DMS79 (cell line): ENCODE data around the gene DOCK10.
"Not testable (repeated sequence)": the region's sequence is repeated elsewhere in the genome, so short reads cannot be mapped to it uniquely, and the experiment has no call there.

ENCODE experiments used
- DNase-seq: peaks from one replicate; lab custom pipeline; 2025; lab: John Stamatoyannopoulos, UW

The DOCK10 gene

DNA sequence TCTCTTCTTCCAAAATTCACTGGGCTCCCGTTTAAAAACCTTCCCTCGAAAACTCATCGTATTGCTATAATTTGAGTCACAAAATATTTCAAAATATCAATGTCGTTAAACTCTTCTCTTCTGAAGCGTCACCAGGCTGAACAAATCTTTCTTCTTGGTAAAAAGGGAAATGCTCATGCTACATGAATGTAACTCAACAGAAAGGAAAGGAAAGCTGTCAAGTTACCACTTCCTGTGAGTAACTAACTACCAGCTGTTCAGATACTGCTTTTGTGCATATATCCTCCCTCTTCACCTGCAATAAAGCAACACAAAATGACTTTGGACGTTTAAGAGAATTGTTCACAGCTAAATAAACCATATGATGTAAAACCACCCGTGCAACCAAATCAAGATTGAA, 95.4 kb downstream of the DOCK10 start:
- DNase-seq: no peak

- DNase-seq: no peak
Measured at GRCh38 chr2:224944707-224945547, 97.3 kb downstream of the DOCK10 start.

- DNase-seq: not testable (repeated sequence)
Measured at GRCh38 chr2:224943601-224944041, 98.6 kb downstream of the DOCK10 start.

- no peak for DNase-seq
Measured at GRCh38 chr2:224941960-224942359, 100.3 kb downstream of the DOCK10 start.

GRCh38 chr2:224940618-224941017, 101.7 kb downstream of the DOCK10 start:
- no peak for DNase-seq

DNA sequence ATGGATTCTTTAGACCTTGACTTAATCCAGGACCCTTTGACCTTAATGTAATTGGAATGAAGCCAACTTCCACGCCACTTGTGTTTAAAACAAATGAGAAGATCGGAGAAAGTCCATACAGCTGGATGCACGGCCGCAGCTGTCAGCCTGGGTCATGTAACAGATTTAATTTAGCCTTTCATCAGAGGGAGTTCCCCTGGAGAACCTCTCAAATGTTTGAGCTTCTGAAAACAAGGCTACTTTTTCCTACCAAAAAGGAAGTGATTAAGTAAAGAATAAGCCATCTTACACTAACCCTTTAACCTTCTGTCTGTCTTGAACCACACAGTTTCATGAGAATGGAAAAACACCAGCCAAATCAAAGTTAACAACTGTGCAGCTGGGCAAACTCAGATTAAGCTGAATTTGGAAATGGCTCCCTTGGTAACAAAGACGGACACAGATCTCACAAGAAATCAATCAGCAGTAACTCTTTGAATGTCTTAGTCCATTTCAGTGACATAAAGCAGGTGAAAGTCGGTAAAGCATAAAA, 103.6 kb downstream of the DOCK10 start:
- DNase-seq: no peak

GRCh38 chr2:224937887-224938286, 104.4 kb downstream of the DOCK10 start:
- no peak for DNase-seq

- DNase-seq: no peak
Measured at GRCh38 chr2:224934526-224935188, 107.6 kb downstream of the DOCK10 start.

- DNase-seq: no peak
Measured at GRCh38 chr2:224933431-224933830, 108.8 kb downstream of the DOCK10 start.

DNA sequence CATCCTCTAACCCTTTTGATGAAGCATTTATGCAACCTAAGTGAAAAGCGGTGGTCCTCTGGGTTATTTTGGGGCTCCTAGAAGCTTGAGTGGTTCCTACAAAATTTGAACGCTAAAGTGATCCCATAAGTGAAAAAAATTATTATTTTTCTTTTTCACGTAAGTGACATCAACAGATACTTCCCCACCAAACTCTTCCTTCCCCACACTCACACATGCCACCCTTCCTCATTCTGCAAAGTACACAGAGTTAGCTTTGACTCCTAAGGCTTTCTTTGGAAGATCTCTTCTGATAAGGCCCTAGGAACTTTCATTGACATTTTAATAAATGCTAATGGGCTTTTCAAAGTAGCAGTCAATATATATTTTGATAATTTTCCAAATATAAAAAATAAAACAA, 109.7 kb downstream of the DOCK10 start:
- no peak for DNase-seq

- DNase-seq: no peak
Measured at GRCh38 chr2:224931956-224932355, 110.3 kb downstream of the DOCK10 start.

DNA sequence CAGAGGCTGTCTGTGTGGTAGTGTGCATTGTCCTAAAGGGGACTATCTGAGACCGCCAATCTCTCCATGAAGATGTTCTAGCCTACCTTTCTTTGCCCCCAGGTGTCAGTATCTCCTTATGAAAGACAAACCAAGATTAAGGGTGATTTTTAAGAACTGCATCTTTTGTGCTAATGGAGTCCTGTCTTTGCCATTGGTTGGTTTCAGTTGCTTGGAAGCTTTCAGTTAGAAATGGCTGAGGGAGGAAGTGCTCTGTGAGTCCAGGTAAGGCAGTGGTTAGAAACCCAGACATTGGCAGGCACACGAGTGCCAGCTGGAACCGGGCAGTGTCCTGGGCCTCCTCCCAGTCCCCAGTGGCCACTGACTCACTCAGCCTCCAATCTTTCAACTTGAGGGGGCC, 111.3 kb downstream of the DOCK10 start:
- DNase-seq: no peak

DNA sequence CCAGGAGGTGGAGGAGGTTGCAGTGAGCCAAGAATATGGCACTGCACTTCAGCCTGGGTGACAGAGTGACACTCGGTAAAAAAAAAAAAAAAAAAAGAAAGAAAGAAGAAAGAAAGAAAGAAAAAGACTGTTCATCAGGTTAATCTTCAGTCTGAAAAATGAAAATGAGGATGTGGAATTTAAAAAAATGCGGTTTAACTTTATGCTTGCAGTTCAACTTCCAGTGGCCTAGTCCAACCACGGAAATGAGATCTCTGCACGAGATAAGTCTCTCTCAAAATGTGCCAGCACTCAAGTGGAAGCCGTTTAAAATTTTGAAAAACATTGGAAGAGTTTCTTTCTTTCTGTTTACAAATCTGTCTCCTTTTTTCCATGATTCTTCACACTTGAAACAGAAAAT, 112.1 kb downstream of the DOCK10 start:
- no peak for DNase-seq

DNA sequence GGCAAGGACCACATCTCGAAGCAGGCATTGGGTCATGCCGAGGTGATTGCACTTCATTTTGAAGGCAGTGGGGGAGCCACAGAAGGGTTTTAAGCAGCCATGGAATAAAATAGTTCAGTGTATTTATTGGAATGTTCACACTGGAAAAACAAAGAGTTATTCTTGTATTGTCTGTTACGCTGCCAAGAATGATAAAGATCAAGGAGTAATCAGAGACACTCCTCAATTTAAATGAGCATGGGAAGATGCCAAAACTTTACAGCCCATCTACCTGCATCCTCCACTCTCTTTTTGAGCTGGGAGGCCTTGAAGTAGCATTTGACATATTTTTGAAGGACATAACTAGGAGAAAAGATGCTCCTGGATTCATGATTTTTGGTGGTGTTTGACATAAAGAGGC, 112.8 kb downstream of the DOCK10 start:
- DNase-seq: no peak

DNA sequence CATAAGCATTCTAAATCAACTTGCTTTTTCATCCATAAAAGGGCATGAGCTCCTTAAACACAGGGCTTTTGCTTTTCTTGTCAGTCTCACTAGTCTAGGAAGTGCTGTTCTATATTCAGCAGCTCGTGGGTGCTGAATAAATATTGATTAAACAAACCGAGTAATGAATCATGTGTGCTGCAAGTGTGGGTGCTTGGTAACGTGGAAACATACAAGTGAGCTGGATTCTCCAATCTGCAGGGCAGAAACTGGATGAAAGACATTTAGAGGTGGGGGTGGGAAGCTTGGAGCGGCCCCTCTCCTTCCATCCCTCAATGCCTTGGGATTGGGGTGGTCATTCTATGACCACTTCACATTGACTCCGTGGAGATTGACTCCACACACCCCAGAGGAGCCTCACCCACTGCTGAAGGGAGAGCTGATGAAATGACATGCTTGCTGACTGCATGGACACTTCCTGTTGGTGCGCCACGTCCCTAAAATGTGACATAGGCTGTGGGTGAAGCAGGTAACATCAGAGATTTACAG, 114.6 kb downstream of the DOCK10 start:
- DNase-seq: no peak

DNA sequence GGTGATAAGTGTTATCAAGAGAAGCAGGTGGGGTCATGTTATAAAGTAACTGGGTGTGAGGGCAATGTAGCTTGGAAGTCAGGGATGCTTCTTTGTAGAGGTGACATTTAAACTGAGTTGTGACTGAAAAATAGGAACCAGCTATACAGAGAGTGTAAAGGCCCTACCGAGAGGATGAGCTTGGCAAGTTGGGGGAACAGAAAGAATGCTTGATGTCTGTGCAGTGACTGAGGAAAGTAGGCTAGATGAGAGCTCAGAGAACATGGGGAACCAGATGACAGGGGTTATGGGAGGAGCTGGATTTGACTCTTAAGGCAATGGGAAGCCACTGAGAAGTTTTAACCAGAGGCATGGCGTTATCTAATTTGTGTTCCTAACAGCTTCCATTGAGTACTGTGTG, 115.3 kb downstream of the DOCK10 start:
- DNase-seq: no peak

GRCh38 chr2:224925810-224926100, 116.5 kb downstream of the DOCK10 start:
- DNase-seq: no peak

DNA sequence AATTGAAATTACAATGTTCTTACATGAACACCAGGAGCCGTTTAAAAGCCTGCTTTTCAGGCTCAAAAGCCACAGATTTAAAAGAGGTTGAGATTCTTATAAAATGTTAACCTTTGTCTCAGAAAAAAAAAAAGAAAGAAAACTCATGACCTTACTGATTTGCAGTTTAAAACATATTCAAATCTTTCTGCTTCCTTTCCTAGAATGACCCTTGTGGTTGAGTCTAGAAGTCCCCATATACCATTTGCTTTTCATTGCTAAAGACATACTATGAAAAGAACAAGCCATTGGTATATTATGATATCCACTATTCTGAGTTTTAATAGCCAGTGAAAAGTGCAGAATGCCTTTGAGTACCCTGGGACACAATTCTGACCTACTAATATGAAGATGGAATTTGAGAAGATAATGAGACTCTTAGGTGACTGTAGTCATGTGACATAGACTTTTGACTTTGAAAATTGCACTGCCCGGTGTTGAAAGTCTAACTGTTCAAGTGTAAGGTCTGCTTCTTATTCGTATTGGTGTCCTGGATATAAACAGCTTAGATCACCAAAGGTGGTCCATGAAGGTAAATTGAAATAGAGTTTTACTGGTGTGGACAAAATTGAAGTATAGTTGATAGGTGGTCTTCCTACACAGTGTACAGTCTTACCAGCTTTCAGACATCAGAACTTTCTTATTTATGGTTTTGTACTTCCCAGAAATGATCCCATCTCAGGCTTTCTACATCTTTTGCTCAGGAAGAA, 117.0 kb downstream of the DOCK10 start:
- no peak for DNase-seq

- DNase-seq: no peak
Measured at GRCh38 chr2:224924631-224925030, 117.6 kb downstream of the DOCK10 start.

- no peak for DNase-seq
Measured at GRCh38 chr2:224922142-224922727, 120.0 kb downstream of the DOCK10 start.

DNA sequence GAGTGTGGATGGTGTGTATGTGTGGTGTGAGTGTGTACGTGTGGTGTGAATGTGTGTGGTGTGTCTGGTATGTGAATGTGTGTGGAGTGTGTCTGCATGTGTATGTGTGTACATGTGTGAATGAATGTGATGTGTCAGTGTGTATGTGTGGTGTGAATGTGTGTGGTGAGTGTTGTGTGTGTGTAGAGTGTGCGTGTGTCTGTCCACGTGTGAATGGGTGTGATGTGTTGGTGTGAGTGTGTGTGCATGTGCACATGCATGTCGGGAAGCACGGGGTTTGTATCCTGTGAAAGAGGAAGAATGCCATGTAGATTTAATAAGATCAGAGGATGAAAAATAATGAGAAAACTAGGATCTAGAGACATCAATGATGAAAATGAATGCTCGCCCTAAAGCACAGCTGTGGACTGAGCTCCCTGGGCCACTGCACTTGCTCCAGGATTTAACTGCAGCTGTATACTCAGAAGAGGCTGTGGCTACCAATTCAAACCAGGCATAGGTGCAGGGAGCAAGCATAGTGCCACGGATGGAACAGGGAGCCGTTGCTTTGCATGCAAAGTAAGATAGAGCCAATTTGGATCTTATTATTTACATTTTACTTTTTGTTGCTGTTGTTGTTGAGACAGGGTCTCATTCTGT, 122.7 kb downstream of the DOCK10 start:
- no peak for DNase-seq
